Inflammatory macrophage treated with lipopolysaccharide for 4 hours (primary cell): ENCODE data around the gene ME3.
A peak's percentile ranks its signal among the peaks of the same experiment; 100 is the strongest.
"Not testable (repeated sequence)": the region's sequence is repeated elsewhere in the genome, so short reads cannot be mapped to it uniquely, and the experiment has no call there.

Experiments used
- DNase-seq: peaks from one replicate; pipeline ENCODE4 v3.0.0-alpha.2; 2020

Gene ME3

DNA sequence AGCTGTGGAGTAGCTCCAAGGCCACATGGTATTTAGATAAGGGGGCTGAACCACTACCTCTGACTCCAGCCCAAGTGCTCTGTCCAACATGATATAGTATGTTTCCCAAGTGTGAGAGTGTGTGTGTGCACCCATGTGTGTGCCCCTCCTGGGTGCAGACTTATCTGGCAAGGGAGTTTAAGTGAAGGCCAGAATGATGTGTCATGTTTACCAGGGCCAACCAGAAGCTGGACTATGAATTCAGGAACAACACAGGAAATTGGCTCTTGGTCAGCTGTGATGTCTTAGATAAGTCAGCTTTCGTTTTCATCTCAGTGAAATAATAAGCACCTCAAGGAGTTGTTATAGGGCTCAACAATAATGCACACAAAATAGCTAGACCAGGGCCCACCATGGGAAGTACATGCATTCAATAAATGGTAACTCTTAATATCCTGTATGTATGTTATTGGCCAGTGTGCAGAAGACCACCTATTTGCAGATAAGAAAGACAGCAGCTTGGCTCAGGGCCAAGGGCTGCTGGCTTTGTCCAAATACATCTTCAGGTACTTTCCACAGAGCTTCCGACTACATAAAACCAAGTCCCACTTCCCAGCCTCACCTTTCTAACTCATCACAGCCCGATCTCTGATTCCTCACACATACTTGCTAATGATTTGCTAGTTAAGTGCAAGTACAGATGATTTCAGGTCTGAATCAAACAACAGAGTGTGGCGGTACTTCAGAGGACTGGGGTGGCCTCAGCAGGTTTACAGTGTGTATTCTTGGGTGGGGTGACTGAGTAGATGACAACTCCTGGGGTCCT is 120.9 kb downstream of the ME3 start:
- DNase-seq, result no peak

DNA sequence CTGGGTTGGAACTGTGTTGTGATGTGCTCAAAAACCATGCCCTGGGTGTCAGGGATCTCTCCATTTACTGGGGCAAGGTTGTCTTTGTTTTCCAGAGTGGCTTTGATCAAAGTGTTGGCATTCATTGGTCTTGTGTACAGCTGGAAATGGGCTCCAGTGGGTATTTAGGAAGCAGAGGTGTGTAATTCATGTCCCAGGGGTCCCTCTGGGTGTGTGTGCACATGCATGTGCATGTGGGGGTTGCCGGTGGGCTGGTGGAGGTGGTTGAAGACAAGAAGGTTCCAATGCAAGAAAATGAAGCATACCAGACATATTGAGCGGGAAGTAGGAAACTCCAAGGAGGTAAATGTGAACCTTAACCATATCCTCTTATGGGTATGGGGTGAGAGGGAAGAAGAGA is 121.7 kb downstream of the ME3 start:
- no peak for DNase-seq

- no peak for DNase-seq
These were observed 124.0 kb downstream of the ME3 start for GRCh38 chr11:86548271-86548917.

- DNase-seq, result no peak
These were observed 124.7 kb downstream of the ME3 start for GRCh38 chr11:86547727-86548126.

GRCh38 chr11:86541299-86541698 is 131.1 kb downstream of the ME3 start:
- DNase-seq, result not testable (repeated sequence)

- DNase-seq, result no peak
These were observed 134.2 kb downstream of the ME3 start for GRCh38 chr11:86538223-86538548.

GRCh38 chr11:86537541-86538222 is 134.7 kb downstream of the ME3 start:
- no peak for DNase-seq

DNA sequence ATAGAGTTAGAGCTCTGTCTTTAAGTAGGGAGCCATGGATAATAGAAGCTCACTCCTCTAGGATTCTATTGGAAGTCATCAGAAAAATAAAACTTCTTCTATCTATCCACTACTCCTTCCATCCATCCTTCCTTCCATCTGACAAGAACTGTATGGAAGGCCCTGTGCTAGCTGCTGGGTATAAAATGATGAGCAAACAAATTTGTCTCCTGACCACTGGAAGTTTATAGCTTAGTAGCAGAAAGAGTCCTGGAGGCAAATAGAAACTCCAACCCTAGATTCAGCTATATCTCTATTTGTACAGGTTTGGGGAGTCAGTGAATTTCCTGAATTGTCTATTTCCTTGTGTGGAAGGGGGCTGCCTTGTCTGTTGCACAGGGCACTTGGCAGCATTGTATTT is 136.6 kb downstream of the ME3 start:
- no peak for DNase-seq

DNA sequence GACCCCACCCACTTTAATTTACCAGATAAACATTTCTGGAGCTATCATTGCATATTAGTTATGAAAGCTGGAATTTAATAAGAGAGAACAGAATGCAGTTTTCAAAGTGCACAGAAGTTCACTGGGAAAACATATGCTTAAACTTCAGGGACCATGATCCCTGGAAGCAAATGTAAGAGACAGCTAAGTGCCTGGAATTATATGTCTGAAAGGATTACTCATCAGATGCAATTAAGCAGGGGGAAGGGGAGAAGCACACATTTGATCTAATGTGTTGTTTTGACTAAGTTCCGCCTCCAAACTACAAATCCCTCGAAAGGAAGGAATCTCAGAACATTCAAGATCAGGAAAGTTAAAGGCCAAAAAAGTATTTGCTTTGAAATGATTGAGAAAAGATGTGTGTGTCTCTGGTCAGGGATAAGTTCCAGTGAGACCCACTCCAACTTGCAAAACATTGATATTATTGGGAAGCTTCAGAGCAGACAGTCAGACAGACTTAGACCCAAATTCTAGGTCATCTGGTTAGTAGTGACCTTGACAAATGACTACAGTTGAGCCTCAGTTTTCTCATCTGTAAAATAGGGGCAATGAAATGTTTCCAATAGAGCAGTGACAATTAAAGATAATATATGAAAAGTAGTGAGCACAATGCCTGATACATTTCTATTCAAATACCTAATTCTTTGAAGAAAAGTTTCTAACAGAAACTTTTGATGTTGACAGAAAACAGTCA is 147.6 kb downstream of the ME3 start:
- DNase-seq, result no peak

GRCh38 chr11:86523738-86524619 is 148.4 kb downstream of the ME3 start:
- DNase-seq, result no peak

DNA sequence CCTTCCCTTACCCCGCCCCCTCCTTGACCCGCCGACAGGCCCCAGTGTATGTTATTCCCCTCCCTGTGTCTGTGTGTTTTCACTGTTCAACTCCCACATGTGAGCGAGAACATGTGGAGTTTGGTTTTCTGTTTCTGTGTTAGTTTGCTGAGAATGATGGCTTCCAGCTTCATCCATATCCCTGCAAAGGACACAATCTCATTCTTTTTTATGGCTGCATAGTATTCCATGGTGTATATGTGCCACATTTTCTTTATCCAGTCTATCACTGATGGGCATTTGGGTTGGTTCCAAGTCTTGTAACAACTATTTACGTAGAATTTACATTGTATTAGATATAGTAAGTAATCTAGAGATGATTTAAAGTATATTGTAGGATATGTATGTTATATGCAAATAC is 149.9 kb downstream of the ME3 start:
- DNase-seq, result not testable (repeated sequence)

- DNase-seq, result no peak
These were observed 153.1 kb downstream of the ME3 start for GRCh38 chr11:86519064-86519911.

GRCh38 chr11:86518211-86518610 is 154.2 kb downstream of the ME3 start:
- DNase-seq, result no peak

GRCh38 chr11:86517557-86517956 is 154.9 kb downstream of the ME3 start:
- no peak for DNase-seq

GRCh38 chr11:86515297-86516094 is 156.9 kb downstream of the ME3 start:
- no peak for DNase-seq

DNA sequence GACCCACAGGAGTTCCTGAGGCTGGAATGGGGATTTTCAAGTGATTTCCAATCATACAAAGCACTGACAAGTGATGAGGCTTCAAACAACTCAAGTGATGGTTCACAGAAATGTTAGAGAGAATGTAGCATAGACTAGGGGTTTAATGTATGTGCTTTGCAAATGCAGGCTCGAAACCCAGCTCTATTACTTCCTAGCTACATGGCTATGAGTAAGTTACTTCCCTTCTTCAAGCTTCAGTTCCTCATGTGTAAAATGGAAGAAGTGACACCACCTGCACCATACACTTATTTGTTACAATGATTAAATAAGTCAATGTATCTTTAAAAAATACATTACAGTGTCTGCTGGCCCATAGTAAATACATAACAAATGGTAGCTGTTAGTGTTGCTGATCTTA is 158.0 kb downstream of the ME3 start:
- DNase-seq, result peak; percentile 74

- DNase-seq, result no peak
These were observed 158.6 kb downstream of the ME3 start for GRCh38 chr11:86513746-86514373.

DNA sequence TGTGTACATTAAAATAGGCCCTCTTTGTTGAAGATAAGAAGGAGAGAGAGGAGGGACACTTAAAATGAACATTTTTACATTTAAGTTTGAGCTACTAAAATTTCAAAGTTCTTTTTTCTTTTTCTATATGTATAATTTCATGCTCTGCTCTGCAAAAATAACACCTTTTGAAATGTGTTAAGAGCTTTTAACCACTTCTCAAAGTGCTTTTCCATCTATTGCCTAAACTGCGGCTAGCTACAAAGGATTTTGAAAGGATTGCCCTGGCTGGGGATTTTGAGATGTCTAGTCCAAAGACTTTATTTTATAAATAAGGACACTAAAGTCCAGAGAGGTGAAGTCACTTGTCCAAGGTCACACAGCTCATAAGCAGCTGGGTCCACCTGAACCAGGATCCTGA is 159.3 kb downstream of the ME3 start:
- DNase-seq, result no peak

DNA sequence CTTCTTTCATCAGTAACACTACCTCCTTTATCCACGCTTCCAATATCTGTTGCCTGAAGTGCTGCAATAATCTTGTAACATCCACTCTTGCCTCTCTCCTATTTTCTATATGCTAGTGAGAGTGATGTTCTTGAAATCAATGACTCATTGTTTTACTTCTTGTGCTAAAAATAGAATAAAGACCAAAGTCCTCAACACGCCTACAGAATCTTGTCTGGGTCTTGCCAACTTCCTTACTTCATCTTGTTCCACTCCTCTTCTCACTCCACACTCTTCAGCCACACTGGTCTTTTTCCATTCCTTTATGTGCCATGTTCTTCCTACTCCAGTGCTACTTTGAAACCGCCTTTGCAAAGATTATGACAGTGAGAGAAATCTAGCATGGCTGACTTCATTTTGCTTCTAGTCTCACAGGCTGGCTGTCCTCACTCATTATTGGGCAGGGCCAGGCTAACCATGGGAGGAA is 161.3 kb downstream of the ME3 start:
- peak; percentile 84 for DNase-seq

DNA sequence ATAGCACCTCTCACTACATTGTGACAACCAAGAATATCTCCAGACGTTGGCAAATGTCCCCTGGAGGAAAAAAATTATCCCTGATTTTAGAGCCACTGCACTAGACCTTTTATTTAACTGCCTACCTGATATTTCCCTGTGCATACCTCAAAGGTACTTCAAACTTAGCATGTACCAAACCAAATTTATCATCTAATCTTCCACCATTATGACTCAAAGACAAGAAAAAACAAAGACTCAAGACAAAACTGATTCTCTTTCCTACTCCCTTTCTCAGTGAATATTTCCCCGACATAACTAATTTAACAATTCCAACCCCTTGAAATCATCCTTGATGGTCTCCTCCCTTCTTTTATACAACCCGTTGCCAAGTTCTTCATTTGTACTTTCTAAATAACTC is 161.7 kb downstream of the ME3 start:
- DNase-seq, result no peak
